ENCODE results near the gene C16orf92. TPM values are rescaled to one million over a fixed set of nuclear protein-coding genes. Genes with fewer than 3 reads are reported as not detected.
A peak's percentile ranks its signal among the peaks of the same experiment; 100 is the strongest.

The C16orf92 gene
- total and polyA plus RNA-seq, 2 of the 13 experiments (the other 11 are each of a cell fraction or from before 2014, with no cell fraction given): not detected

DNA sequence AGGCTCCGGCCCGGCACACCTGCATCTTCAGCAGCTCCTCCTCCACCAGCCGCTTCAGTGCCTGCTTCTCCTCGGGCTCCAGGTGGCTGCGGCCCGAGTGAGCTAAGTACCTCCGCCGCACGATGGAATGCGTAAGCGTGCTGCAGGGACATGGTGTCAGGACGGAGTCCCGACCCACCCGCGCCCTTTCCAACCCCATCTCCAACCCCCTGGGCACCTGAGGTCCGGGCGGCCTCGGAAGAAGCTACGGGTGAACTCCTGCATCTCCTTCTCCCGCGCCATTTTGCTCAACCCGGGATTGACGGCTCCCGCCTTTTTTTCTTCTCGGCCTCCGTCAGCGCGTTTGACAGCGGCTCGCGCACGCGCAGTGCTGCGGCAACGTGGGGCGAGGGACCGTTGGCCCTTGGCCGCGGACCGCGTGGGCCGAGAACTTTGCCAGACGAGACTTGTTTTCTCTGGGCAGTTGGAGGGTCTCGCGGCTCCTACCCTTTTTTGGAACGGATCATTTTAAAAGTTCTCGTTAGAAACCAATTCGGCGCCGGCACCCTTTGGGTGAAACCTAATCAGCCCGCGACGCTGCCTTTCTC lies 27.6 kb upstream of the C16orf92 start, which contains the start of gene HIRIP3 (continued):
- TF ChIP-seq ZNF496 (CRISPR knock-in tag; IDR thresholded peaks at IDR 0.05; ENCODE audit: insufficient replicate concordance): no peak
- TF ChIP-seq FOXC1 (CRISPR knock-in tag; IDR thresholded peaks at IDR 0.05; ENCODE audit: borderline replicate concordance): no peak
- TF ChIP-seq, protein P1, sequence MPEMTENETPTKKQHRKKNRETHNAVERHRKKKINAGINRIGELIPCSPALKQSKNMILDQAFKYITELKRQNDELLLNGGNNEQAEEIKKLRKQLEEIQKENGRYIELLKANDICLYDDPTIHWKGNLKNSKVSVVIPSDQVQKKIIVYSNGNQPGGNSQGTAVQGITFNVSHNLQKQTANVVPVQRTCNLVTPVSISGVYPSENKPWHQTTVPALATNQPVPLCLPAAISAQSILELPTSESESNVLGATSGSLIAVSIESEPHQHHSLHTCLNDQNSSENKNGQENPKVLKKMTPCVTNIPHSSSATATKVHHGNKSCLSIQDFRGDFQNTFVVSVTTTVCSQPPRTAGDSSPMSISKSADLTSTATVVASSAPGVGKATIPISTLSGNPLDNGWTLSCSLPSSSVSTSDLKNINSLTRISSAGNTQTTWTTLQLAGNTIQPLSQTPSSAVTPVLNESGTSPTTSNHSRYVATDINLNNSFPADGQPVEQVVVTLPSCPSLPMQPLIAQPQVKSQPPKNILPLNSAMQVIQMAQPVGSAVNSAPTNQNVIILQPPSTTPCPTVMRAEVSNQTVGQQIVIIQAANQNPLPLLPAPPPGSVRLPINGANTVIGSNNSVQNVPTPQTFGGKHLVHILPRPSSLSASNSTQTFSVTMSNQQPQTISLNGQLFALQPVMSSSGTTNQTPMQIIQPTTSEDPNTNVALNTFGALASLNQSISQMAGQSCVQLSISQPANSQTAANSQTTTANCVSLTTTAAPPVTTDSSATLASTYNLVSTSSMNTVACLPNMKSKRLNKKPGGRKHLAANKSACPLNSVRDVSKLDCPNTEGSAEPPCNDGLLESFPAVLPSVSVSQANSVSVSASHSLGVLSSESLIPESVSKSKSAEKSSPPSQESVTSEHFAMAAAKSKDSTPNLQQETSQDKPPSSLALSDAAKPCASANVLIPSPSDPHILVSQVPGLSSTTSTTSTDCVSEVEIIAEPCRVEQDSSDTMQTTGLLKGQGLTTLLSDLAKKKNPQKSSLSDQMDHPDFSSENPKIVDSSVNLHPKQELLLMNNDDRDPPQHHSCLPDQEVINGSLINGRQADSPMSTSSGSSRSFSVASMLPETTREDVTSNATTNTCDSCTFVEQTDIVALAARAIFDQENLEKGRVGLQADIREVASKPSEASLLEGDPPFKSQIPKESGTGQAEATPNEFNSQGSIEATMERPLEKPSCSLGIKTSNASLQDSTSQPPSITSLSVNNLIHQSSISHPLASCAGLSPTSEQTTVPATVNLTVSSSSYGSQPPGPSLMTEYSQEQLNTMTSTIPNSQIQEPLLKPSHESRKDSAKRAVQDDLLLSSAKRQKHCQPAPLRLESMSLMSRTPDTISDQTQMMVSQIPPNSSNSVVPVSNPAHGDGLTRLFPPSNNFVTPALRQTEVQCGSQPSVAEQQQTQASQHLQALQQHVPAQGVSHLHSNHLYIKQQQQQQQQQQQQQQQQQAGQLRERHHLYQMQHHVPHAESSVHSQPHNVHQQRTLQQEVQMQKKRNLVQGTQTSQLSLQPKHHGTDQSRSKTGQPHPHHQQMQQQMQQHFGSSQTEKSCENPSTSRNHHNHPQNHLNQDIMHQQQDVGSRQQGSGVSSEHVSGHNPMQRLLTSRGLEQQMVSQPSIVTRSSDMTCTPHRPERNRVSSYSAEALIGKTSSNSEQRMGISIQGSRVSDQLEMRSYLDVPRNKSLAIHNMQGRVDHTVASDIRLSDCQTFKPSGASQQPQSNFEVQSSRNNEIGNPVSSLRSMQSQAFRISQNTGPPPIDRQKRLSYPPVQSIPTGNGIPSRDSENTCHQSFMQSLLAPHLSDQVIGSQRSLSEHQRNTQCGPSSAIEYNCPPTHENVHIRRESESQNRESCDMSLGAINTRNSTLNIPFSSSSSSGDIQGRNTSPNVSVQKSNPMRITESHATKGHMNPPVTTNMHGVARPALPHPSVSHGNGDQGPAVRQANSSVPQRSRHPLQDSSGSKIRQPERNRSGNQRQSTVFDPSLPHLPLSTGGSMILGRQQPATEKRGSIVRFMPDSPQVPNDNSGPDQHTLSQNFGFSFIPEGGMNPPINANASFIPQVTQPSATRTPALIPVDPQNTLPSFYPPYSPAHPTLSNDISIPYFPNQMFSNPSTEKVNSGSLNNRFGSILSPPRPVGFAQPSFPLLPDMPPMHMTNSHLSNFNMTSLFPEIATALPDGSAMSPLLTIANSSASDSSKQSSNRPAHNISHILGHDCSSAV (CRISPR knock-in tag; IDR thresholded peaks at IDR 0.05; ENCODE audit: borderline replicate concordance): no peak; the same call in 1 of the 2 replicates
- no peak for TF ChIP-seq ZNF672 (CRISPR knock-in tag; IDR thresholded peaks at IDR 0.05)
- no peak for TF ChIP-seq FOXA3 (CRISPR knock-in tag; IDR thresholded peaks at IDR 0.05)
- TF ChIP-seq, protein P2, sequence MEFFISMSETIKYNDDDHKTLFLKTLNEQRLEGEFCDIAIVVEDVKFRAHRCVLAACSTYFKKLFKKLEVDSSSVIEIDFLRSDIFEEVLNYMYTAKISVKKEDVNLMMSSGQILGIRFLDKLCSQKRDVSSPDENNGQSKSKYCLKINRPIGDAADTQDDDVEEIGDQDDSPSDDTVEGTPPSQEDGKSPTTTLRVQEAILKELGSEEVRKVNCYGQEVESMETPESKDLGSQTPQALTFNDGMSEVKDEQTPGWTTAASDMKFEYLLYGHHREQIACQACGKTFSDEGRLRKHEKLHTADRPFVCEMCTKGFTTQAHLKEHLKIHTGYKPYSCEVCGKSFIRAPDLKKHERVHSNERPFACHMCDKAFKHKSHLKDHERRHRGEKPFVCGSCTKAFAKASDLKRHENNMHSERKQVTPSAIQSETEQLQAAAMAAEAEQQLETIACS (CRISPR knock-in tag; IDR thresholded peaks at IDR 0.05): peak; percentile 51
- TF ChIP-seq, protein P3, sequence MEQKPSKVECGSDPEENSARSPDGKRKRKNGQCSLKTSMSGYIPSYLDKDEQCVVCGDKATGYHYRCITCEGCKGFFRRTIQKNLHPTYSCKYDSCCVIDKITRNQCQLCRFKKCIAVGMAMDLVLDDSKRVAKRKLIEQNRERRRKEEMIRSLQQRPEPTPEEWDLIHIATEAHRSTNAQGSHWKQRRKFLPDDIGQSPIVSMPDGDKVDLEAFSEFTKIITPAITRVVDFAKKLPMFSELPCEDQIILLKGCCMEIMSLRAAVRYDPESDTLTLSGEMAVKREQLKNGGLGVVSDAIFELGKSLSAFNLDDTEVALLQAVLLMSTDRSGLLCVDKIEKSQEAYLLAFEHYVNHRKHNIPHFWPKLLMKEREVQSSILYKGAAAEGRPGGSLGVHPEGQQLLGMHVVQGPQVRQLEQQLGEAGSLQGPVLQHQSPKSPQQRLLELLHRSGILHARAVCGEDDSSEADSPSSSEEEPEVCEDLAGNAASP (CRISPR knock-in tag; IDR thresholded peaks at IDR 0.05; ENCODE audit: borderline replicate concordance): no peak
- TF ChIP-seq ZNF746 (CRISPR knock-in tag; IDR thresholded peaks at IDR 0.05): no peak
- TF ChIP-seq, protein P4, sequence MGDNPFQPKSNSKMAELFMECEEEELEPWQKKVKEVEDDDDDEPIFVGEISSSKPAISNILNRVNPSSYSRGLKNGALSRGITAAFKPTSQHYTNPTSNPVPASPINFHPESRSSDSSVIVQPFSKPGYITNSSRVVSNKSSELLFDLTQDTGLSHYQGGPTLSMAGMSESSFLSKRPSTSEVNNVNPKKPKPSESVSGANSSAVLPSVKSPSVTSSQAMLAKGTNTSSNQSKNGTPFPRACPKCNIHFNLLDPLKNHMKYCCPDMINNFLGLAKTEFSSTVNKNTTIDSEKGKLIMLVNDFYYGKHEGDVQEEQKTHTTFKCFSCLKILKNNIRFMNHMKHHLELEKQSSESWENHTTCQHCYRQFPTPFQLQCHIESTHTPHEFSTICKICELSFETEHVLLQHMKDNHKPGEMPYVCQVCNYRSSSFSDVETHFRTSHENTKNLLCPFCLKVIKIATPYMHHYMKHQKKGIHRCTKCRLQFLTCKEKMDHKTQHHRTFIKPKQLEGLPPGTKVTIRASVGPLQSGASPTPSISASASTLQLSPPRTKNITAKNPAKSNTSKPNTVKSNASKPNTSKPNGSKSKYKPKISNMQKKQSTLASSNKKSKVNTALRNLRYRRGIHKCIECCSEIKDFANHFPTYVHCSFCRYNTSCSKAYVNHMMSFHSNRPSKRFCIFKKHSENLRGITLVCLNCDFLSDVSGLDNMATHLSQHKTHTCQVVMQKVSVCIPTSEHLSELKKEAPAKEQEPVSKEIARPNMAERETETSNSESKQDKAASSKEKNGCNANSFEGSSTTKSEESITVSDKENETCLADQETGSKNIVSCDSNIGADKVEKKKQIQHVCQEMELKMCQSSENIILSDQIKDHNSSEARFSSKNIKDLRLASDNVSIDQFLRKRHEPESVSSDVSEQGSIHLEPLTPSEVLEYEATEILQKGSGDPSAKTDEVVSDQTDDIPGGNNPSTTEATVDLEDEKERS (CRISPR knock-in tag; IDR thresholded peaks at IDR 0.05): no peak; the same call in 1 of the 2 replicates
- TF ChIP-seq, protein P5, sequence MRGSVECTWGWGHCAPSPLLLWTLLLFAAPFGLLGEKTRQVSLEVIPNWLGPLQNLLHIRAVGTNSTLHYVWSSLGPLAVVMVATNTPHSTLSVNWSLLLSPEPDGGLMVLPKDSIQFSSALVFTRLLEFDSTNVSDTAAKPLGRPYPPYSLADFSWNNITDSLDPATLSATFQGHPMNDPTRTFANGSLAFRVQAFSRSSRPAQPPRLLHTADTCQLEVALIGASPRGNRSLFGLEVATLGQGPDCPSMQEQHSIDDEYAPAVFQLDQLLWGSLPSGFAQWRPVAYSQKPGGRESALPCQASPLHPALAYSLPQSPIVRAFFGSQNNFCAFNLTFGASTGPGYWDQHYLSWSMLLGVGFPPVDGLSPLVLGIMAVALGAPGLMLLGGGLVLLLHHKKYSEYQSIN (CRISPR knock-in tag; IDR thresholded peaks at IDR 0.05; ENCODE audit: borderline replicate concordance): no peak
- peak; percentile 87; the same call in 1 of the 2 replicates for TF ChIP-seq ISX (CRISPR knock-in tag; conservative IDR thresholded peaks at IDR 0.05)
- no peak for TF ChIP-seq ARNT (IDR thresholded peaks at IDR 0.05)
